ENCODE measurements around the gene CEMP1.
"Not testable (repeated sequence)": the region's sequence is repeated elsewhere in the genome, so short reads cannot be mapped to it uniquely, and the experiment has no call there.

The CEMP1 gene

GRCh38 chr16:2531371-2531695 is at the start of gene CEMP1:
TSS of gene CEMP1 (minus strand) at chr16:2531408. CDS start at chr16:2531073, 335 bp downstream.
- no peak for DNase-seq (ENCODE audit: low read depth in 2 of 2)

- not testable (repeated sequence) for DNase-seq (ENCODE audit: low read depth in 2 of 2)
Observed at GRCh38 chr16:2580818-2581217, 49.6 kb upstream of the CEMP1 start.

GRCh38 chr16:2580143-2580542 is 48.9 kb upstream of the CEMP1 start:
- DNase-seq (ENCODE audit: low read depth in 2 of 2): not testable (repeated sequence)

GRCh38 chr16:2578905-2579304 is 47.7 kb upstream of the CEMP1 start:
- not testable (repeated sequence) for DNase-seq (ENCODE audit: low read depth in 2 of 2)

GRCh38 chr16:2577044-2577443 is 45.8 kb upstream of the CEMP1 start:
- not testable (repeated sequence) for DNase-seq (ENCODE audit: low read depth in 2 of 2)

- DNase-seq (ENCODE audit: low read depth in 2 of 2): not testable (repeated sequence)
Observed at GRCh38 chr16:2575839-2576238, 44.6 kb upstream of the CEMP1 start.

GRCh38 chr16:2572704-2573103 is 41.5 kb upstream of the CEMP1 start:
- DNase-seq (ENCODE audit: low read depth in 2 of 2): not testable (repeated sequence)

GRCh38 chr16:2568573-2568972 is 37.4 kb upstream of the CEMP1 start:
- DNase-seq (ENCODE audit: low read depth in 2 of 2): not testable (repeated sequence)

- DNase-seq (ENCODE audit: low read depth in 2 of 2): not testable (repeated sequence)
Observed at GRCh38 chr16:2567506-2567905, 36.3 kb upstream of the CEMP1 start.

- DNase-seq (ENCODE audit: low read depth in 2 of 2): peak in 1 of 2 donors; percentile 51
Observed at GRCh38 chr16:2560798-2561133, 29.6 kb upstream of the CEMP1 start.

- DNase-seq (ENCODE audit: low read depth in 2 of 2): not testable (repeated sequence)
Observed at GRCh38 chr16:2560131-2560797, 29.1 kb upstream of the CEMP1 start.

- not testable (repeated sequence) for DNase-seq (ENCODE audit: low read depth in 2 of 2)
Observed at GRCh38 chr16:2557150-2557549, 25.9 kb upstream of the CEMP1 start.

- DNase-seq (ENCODE audit: low read depth in 2 of 2): not testable (repeated sequence)
Observed at GRCh38 chr16:2554709-2555425, 23.7 kb upstream of the CEMP1 start.

- not testable (repeated sequence) for DNase-seq (ENCODE audit: low read depth in 2 of 2)
Observed at GRCh38 chr16:2551420-2551889, 20.2 kb upstream of the CEMP1 start.

- not testable (repeated sequence) for DNase-seq (ENCODE audit: low read depth in 2 of 2)
Observed at GRCh38 chr16:2550283-2550878, 19.2 kb upstream of the CEMP1 start.

- DNase-seq (ENCODE audit: low read depth in 2 of 2): not testable (repeated sequence)
Observed at GRCh38 chr16:2543771-2544170, 12.6 kb upstream of the CEMP1 start.

GRCh38 chr16:2541409-2541808 is 10.2 kb upstream of the CEMP1 start:
- not testable (repeated sequence) for DNase-seq (ENCODE audit: low read depth in 2 of 2)

GRCh38 chr16:2540912-2541311 is 9.7 kb upstream of the CEMP1 start:
- DNase-seq (ENCODE audit: low read depth in 2 of 2): not testable (repeated sequence)

- not testable (repeated sequence) for DNase-seq (ENCODE audit: low read depth in 2 of 2)
Observed at GRCh38 chr16:2539845-2540458, 8.7 kb upstream of the CEMP1 start.

- DNase-seq (ENCODE audit: low read depth in 2 of 2): not testable (repeated sequence)
Observed at GRCh38 chr16:2539192-2539844, 8.1 kb upstream of the CEMP1 start.

GRCh38 chr16:2537451-2538379 is 6.5 kb upstream of the CEMP1 start, which contains the start of gene PDPK1:
TSS of gene PDPK1 (plus strand) at chr16:2538021. CDS start at chr16:2538113, 92 bp downstream.
- DNase-seq (ENCODE audit: low read depth in 2 of 2): peak; percentile 87 to 93
